Measurements from ENCODE around the gene SS18L1.

- no peak for TF ChIP-seq CTCF (conservative IDR thresholded peaks at IDR 0.05; ENCODE audit: low read depth, low read length)
- TF ChIP-seq EZH2 (IDR thresholded peaks at IDR 0.05; ENCODE audit: low read length, unreplicated experiment): no peak
Measured at GRCh38 chr20:62227977-62228958, 84.7 kb downstream of the SS18L1 start.
